ENCODE results near the gene ITGAD. TPM values are rescaled to one million over a fixed set of nuclear protein-coding genes. Genes with fewer than 3 reads are reported as not detected.

The ITGAD gene
- total and polyA plus RNA-seq, 2 donors (not counting 3 experiments of a cell fraction or from before 2014, with no cell fraction given), result not detected

- Histone ChIP-seq H3K36me3 (ENCODE audit: control insufficient read depth in 2 of 2, extremely low read depth in 1 of 2, insufficient read depth in 2 of 2, low read length in 2 of 2) (peaks cover 0 to 10% of the 10 kb centered on the region in 2 experiments), H2AFZ (ENCODE audit: low read depth, low read length) (peak overlapping the region; percentile 41), H3K27ac (ENCODE audit: insufficient read depth, low read depth, low read length) (peak overlapping the region; percentile 96), H3K79me2 (ENCODE audit: control insufficient read depth, insufficient read depth, low read length) (peaks cover 41% of the 10 kb centered on the region), H3K9ac (replicated peaks; ENCODE audit: extremely low read depth, insufficient read depth, low read length) (peak overlapping the region; percentile 95), H3K9me3 (replicated peaks; ENCODE audit: control insufficient read depth, insufficient read depth, low read length) (no peaks in the 10 kb centered on the region), H3K27me3 (ENCODE audit: control insufficient read depth in 2 of 2, insufficient read depth in 2 of 2, low read length in 2 of 2) (no peaks in the 10 kb centered on the region), H3K9me1 (replicated peaks; ENCODE audit: control insufficient read depth, extremely low read depth, insufficient read depth, low read length) (no peaks in the 10 kb centered on the region), H3K4me2 (ENCODE audit: insufficient read depth, low read length) (peak overlapping the region; percentile 62), H4K20me1 (replicated peaks; ENCODE audit: control insufficient read depth, extremely low read depth, insufficient read depth, low read length) (no peaks in the 10 kb centered on the region), H3K4me1 (ENCODE audit: control insufficient read depth, extremely low read depth, insufficient read depth, low read length) (peaks cover 26% of the 10 kb centered on the region), H3K4me3 (replicated peaks in 1 of 3; ENCODE audit: insufficient read depth in 1 of 3, low read depth in 1 of 3, low read length in 3 of 3) (peak overlapping the region; percentile 31 to 72 (median 71))
- ChIA-PET CTCF (interaction anchor here (1.0 to 4.3 kb wide), 8 partner anchors 9 to 505 kb away, joined by 3 to 53 read pairs (median 5); partner anchors contain the start of genes RUSF1, TGFB1I1 and ZNF843), POLR2A (interaction anchor here (0.6 to 2.0 kb wide), 6 partner anchors 13 to 415 kb away, joined by 3 to 6 read pairs (median 4); partner anchors contain the start of genes FUS, TGFB1I1, ZNF267 and ZNF843)
- FAIRE-seq (peak; percentile 91), DNase-seq (ENCODE audit: low read depth, low spot score) (peak; percentile 57)
- BruUV-seq (replicated peaks), result no TSS peak
- intact Hi-C loops (cut with micrococcal nuclease), result loop anchor here (2.0 to 5.0 kb wide), 5 partner anchors 239 to 383 kb away; partner anchors contain the start of genes FUS, PYCARD, ZNF646 and ZNF668
- TF ChIP-seq POLR2A (IDR thresholded peaks at IDR 0.05; ENCODE audit: low read depth, low read length) (no peak), CTCF (IDR thresholded peaks at IDR 0.05; ENCODE audit: extremely low read depth in 1 of 2, insufficient read depth in 1 of 2, low read depth in 1 of 2, low read length in 2 of 2) (peak; percentile 15 to 29), EZH2 (IDR thresholded peaks at IDR 0.05; ENCODE audit: borderline replicate concordance, low read depth, low read length, severe bottlenecking) (no peak), FOS (IDR thresholded peaks at IDR 0.05; ENCODE audit: borderline replicate concordance, insufficient read depth, low read length) (peak; percentile 3), JUN (IDR thresholded peaks at IDR 0.05; ENCODE audit: borderline replicate concordance, insufficient read depth, insufficient read length, low read depth) (no peak), POLR2AphosphoS5 (IDR thresholded peaks at IDR 0.05; ENCODE audit: insufficient read depth, low read depth, low read length) (peak; percentile 55), GATA2 (IDR thresholded peaks at IDR 0.05; ENCODE audit: insufficient read depth, insufficient read length, low read depth, low read length) (no peak), MAX (IDR thresholded peaks at IDR 0.05; ENCODE audit: insufficient read depth, insufficient read length) (no peak), MYC (IDR thresholded peaks at IDR 0.05; ENCODE audit: low read depth, low read length) (no peak)
- dilution Hi-C loops (cut with MboI; ENCODE audit: extremely low pct_ligation_motif_present, low sequenced_read_pairs), result no loop called here
These were observed 65.1 kb downstream of the ITGAD start for GRCh38 chr16:31458073-31458843.

Measured in endothelial cell of umbilical vein (primary cell).